IMR-90 (cell line): ENCODE measurements around the gene PEX10. TPM values are rescaled to one million over a fixed set of nuclear protein-coding genes. Genes with fewer than 3 reads are reported as not detected.

Source experiments
- ATAC-seq: fragments of 200-7000 bp; cut with Tn5 transposase; 2 replicates; pipeline ENCODE4 v1.9.1; 2020; ENCODE audit warnings: low read depth, mild to moderate bottlenecking, moderate library complexity
- BruUV-seq: library from RNA; stranded (reverse); fragments of 400-500 nt; replicated peaks from 2 replicates; lab custom pipeline; 2021; lab: Mats Ljungman, UMichigan
- CTCF ChIA-PET: fragments of 300-600 bp; formaldehyde crosslinking; extraction: SDS; loops from one replicate; lab custom pipeline; 2021; ENCODE audit warnings: antibody characterized with exemption; lab: Yijun Ruan, JAX
- POLR2A ChIA-PET: fragments of 300-600 bp; sonication (Branson Sonifier 250); formaldehyde crosslinking; loops from one replicate; lab custom pipeline; 2022; ENCODE audit warnings: antibody characterized with exemption; ENCODE audit not compliant: unreplicated experiment; lab: Charles Lee
- DNase-seq: peaks from one replicate; pipeline ENCODE4 v3.0.0; 2013
- H2AFZ ChIP-seq: replicated peaks from 2 replicates; pipeline ENCODE3; 2013; ENCODE audit warnings: low read length, mild to moderate bottlenecking; ENCODE audit not compliant: poor library complexity
- H2AK5ac ChIP-seq: 2 replicates; pipeline ENCODE4 v1.6.1; 2013; ENCODE audit warnings: low read depth, low read length, inconsistent platforms
- H2AK9ac ChIP-seq: replicated peaks from 2 replicates; pipeline ENCODE3; 2013; ENCODE audit warnings: mild to moderate bottlenecking, low read depth, low read length, moderate library complexity; ENCODE audit not compliant: poor library complexity
- H2BK120ac ChIP-seq: 2 replicates; pipeline ENCODE4 v1.6.1; 2013; ENCODE audit warnings: low read depth, low read length, inconsistent platforms
- H2BK15ac ChIP-seq: 3 replicates; pipeline ENCODE4 v1.6.1; 2013; ENCODE audit warnings: low read depth, low read length, inconsistent platforms
- H2BK20ac ChIP-seq: 2 replicates; pipeline ENCODE4 v1.6.1; 2013; ENCODE audit warnings: low read depth, mild to moderate bottlenecking, inconsistent platforms, low read length, moderate library complexity
- H2BK5ac ChIP-seq: 2 replicates; pipeline ENCODE4 v1.6.1; 2013; ENCODE audit warnings: mild to moderate bottlenecking, low read depth, low read length, inconsistent platforms; ENCODE audit not compliant: poor library complexity, severe bottlenecking
- H3K14ac ChIP-seq: replicated peaks from 2 replicates; pipeline ENCODE4 v1.6.1; 2013; ENCODE audit warnings: low read depth, low read length, inconsistent platforms
- H3K18ac ChIP-seq: 2 replicates; pipeline ENCODE4 v1.6.1; 2013; ENCODE audit warnings: low read depth, low read length, control low read depth
- H3K23ac ChIP-seq: 2 replicates; pipeline ENCODE4 v1.6.1; 2013; ENCODE audit warnings: low read depth, low read length, inconsistent platforms
- H3K27ac ChIP-seq: 2 replicates; pipeline ENCODE4 v1.5.1; 2013; ENCODE audit warnings: mild to moderate bottlenecking, control low read depth, low read length; ENCODE audit not compliant: insufficient read depth
- H3K27me3 ChIP-seq: 2 replicates; pipeline ENCODE4 v1.6.1; 2013; ENCODE audit warnings: low read length; ENCODE audit not compliant: control insufficient read depth, insufficient read depth
- H3K36me3 ChIP-seq: 2 replicates; pipeline ENCODE4 v1.6.1; 2013; ENCODE audit warnings: low read length, mixed read lengths; ENCODE audit not compliant: control insufficient read depth, insufficient read depth
- H3K4ac ChIP-seq: 2 replicates; pipeline ENCODE4 v1.6.1; 2013; ENCODE audit warnings: low read depth, low read length, inconsistent platforms
- H3K4me1 ChIP-seq: 2 replicates; pipeline ENCODE4 v1.6.1; 2013; ENCODE audit warnings: low read length, mixed read lengths; ENCODE audit not compliant: control insufficient read depth, insufficient read depth
- H3K4me2 ChIP-seq: 2 replicates; pipeline ENCODE4 v1.6.1; 2013; ENCODE audit warnings: low read depth, mild to moderate bottlenecking, control low read depth, low read length, moderate library complexity
- H3K4me3 ChIP-seq: 2 replicates; pipeline ENCODE4 v1.5.1; 2013; ENCODE audit warnings: low read depth, mild to moderate bottlenecking, control low read depth, low read length, moderate library complexity; ENCODE audit not compliant: insufficient read depth
- H3K56ac ChIP-seq: 2 replicates; pipeline ENCODE4 v1.6.1; 2013; ENCODE audit warnings: low read length, inconsistent platforms; ENCODE audit not compliant: insufficient read depth; ENCODE audit errors: extremely low read depth
- H3K79me1 ChIP-seq, 2 experiments: 2 replicates each; pipeline ENCODE4 v1.6.1; 2013; ENCODE audit warnings: low read length in 2 of 2, inconsistent platforms in 1 of 2, low read depth in 1 of 2
- H3K9ac ChIP-seq: 2 replicates; pipeline ENCODE4 v1.6.1; 2013; ENCODE audit warnings: low read depth, low read length, control low read depth
- H3K9me1 ChIP-seq: 2 replicates; pipeline ENCODE4 v1.6.1; 2013; ENCODE audit warnings: low read length, inconsistent platforms; ENCODE audit not compliant: insufficient read depth
- H3K9me3 ChIP-seq: 2 replicates; pipeline ENCODE4 v1.6.1; 2013; ENCODE audit warnings: low read length; ENCODE audit not compliant: control insufficient read depth, insufficient read depth
- H4K20me1 ChIP-seq: 2 replicates; pipeline ENCODE4 v1.6.1; 2013; ENCODE audit warnings: low read length, inconsistent platforms; ENCODE audit not compliant: insufficient read depth
- H4K5ac ChIP-seq: 2 replicates; pipeline ENCODE4 v1.6.1; 2013; ENCODE audit warnings: mild to moderate bottlenecking, low read depth, low read length, control low read depth
- H4K8ac ChIP-seq, 2 experiments: 2 replicates each; pipeline ENCODE4 v1.6.1; 2013; ENCODE audit warnings: low read depth in 2 of 2, low read length in 2 of 2, control low read depth in 1 of 2, inconsistent platforms in 1 of 2
- H4K91ac ChIP-seq: 2 replicates; pipeline ENCODE4 v1.6.1; 2013; ENCODE audit warnings: low read depth, low read length, inconsistent platforms; ENCODE audit not compliant: insufficient read depth
- BHLHE40 ChIP-seq: fragments of 150-350 bp; IDR thresholded peaks from 2 replicates; pipeline ENCODE4 v1.6.1; 2016; ENCODE audit warnings: mild to moderate bottlenecking, low read depth, low read length
- CEBPB ChIP-seq: IDR thresholded peaks from 2 replicates; pipeline ENCODE4 v1.6.1; 2012; ENCODE audit warnings: low read depth, low read length, improper control_type of control experiment
- CHD1 ChIP-seq: IDR thresholded peaks from 2 replicates; pipeline ENCODE4 v1.6.1; 2012; ENCODE audit warnings: low read depth, low read length, improper control_type of control experiment
- CTCF ChIP-seq: conservative IDR thresholded peaks from 2 replicates; pipeline ENCODE4 v1.5.1; 2012; ENCODE audit warnings: mild to moderate bottlenecking, low read depth, low read length, improper control_type of control experiment
- ELK1 ChIP-seq: fragments of 150-350 bp; IDR thresholded peaks from 2 replicates; pipeline ENCODE4 v1.6.1; 2016; ENCODE audit warnings: low read depth, mild to moderate bottlenecking, low read length, moderate library complexity, borderline replicate concordance
- FOS ChIP-seq: fragments of 150-350 bp; IDR thresholded peaks from 2 replicates; pipeline ENCODE4 v1.6.1; 2016; ENCODE audit warnings: low read depth, low read length
- MAFK ChIP-seq: IDR thresholded peaks from 2 replicates; pipeline ENCODE4 v1.6.1; 2012; ENCODE audit warnings: low read depth, low read length, improper control_type of control experiment
- MAZ ChIP-seq: IDR thresholded peaks from 2 replicates; pipeline ENCODE4 v1.6.1; 2012; ENCODE audit warnings: low read depth, mild to moderate bottlenecking, low read length, improper control_type of control experiment, moderate library complexity, borderline replicate concordance
- MXI1 ChIP-seq: IDR thresholded peaks from 2 replicates; pipeline ENCODE4 v1.6.1; 2012; ENCODE audit warnings: low read depth, mild to moderate bottlenecking, low read length, moderate library complexity, borderline replicate concordance
- NFE2L2 ChIP-seq: fragments of 150-350 bp; IDR thresholded peaks from 2 replicates; pipeline ENCODE4 v1.6.1; 2016; ENCODE audit warnings: low read depth, mild to moderate bottlenecking, low read length
- POLR2A ChIP-seq: IDR thresholded peaks from 2 replicates; pipeline ENCODE4 v1.6.1; 2012; ENCODE audit warnings: mild to moderate bottlenecking, low read depth, low read length
- RAD21 ChIP-seq: IDR thresholded peaks from 2 replicates; pipeline ENCODE4 v1.6.1; 2012; ENCODE audit warnings: low read length, improper control_type of control experiment
- RCOR1 ChIP-seq: IDR thresholded peaks from 2 replicates; pipeline ENCODE4 v1.6.1; 2012; ENCODE audit warnings: mild to moderate bottlenecking, low read length, improper control_type of control experiment; ENCODE audit not compliant: insufficient replicate concordance
- RFX5 ChIP-seq: IDR thresholded peaks from 2 replicates; pipeline ENCODE4 v1.8.0; 2012; ENCODE audit warnings: low read depth, mild to moderate bottlenecking, low read length, moderate library complexity
- SMC3 ChIP-seq: fragments of 150-350 bp; IDR thresholded peaks from 2 replicates; pipeline ENCODE4 v1.6.1; 2016; ENCODE audit warnings: low read depth, mild to moderate bottlenecking, antibody characterized with exemption, low read length, moderate library complexity
- USF2 ChIP-seq: fragments of 150-350 bp; IDR thresholded peaks from 2 replicates; pipeline ENCODE4 v1.6.1; 2017; ENCODE audit warnings: mild to moderate bottlenecking, antibody characterized with exemption, low read length, low read depth
- WGBS, 2 experiments: methylation state at CpG; one replicate each; pipeline versions ENCODE4 v1.1.5 to v1.1.7; 2013; ENCODE audit warnings: missing lambda C conversion rate in 2 of 2; ENCODE audit not compliant: insufficient read length in 1 of 2; ENCODE audit errors: extremely low coverage in 2 of 2; 5-methylcytosine and 5-hydroxymethylcytosine counted together
- dilution Hi-C: fragments of 300-500 bp; cut with HindIII; formaldehyde crosslinking; loops from one replicate; pipeline ENCODE4 v1.14.3; 2018; ENCODE audit warnings: low sequenced_read_pairs; ENCODE audit not compliant: unreplicated experiment
- in situ Hi-C: fragments of 300-500 bp; cut with MboI; formaldehyde crosslinking; loops from 3 replicates; pipeline ENCODE4 v1.14.3; 2019; ENCODE audit warnings: low sequenced_read_pairs, inconsistent platforms, mixed read lengths
- intact Hi-C: fragments of 100-400 bp; cut with micrococcal nuclease; formaldehyde crosslinking; loops from 2 replicates; pipeline ENCODE4 v1.10.0; 2022
- polyA plus RNA-seq, 3 experiments: library from polyadenylated mRNA; depleted of rRNA; stranded (reverse); fragments of >200 nt; gene quantifications; 2 replicates each; pipeline ENCODE4 v1.2.3, GENCODE V29; 2012; ENCODE audit warnings: low replicate concordance in 1 of 3
- total RNA-seq: library from RNA; depleted of rRNA; stranded (reverse); fragments of >200 nt; gene quantifications from 2 replicates; pipeline ENCODE4 v1.2.3, GENCODE V29; 2012

The PEX10 gene
- total and polyA plus RNA-seq, 2 of the 4 experiments (the other 2 are of a cell fraction), result 16.9 to 19.7 TPM

- in situ Hi-C loops (no loop called here), intact Hi-C loops (no loop called here), dilution Hi-C loops (no loop called here)
- Histone ChIP-seq H4K91ac (no peak overlapping the region), H3K27ac (no peak overlapping the region), H3K23ac (no peak overlapping the region), H4K20me1 (peaks cover 75% of the 10 kb centered on the region), H3K4me2 (no peak overlapping the region), H3K79me1 (peaks cover 30 to 84% of the 10 kb centered on the region in 2 experiments), H3K9ac (no peak overlapping the region), H3K4me3 (no peak overlapping the region), H3K14ac (no peak overlapping the region), H3K27me3 (no peaks in the 10 kb centered on the region), H2BK120ac (no peak overlapping the region), H3K4ac (no peak overlapping the region), H2BK15ac (no peak overlapping the region), H2AK9ac (no peak overlapping the region), H3K4me1 (peaks cover 5% of the 10 kb centered on the region), H2BK5ac (no peak overlapping the region), H2AK5ac (no peak overlapping the region), H3K9me1 (peaks cover 5% of the 10 kb centered on the region), H3K36me3 (peaks cover 75% of the 10 kb centered on the region), H4K8ac (no peak overlapping the region), H3K18ac (no peak overlapping the region), H4K5ac (no peak overlapping the region), H2BK20ac (no peak overlapping the region), H2AFZ (no peak overlapping the region), H3K9me3 (no peaks in the 10 kb centered on the region), H3K56ac (no peak overlapping the region)
- CTCF ChIA-PET, result no interaction called here
- POLR2A ChIA-PET, result no interaction called here
- no peak for TF ChIP-seq POLR2A
- no peak for TF ChIP-seq MXI1
- no peak for TF ChIP-seq RCOR1
- TF ChIP-seq CEBPB, result no peak
- TF ChIP-seq RFX5, result no peak
- TF ChIP-seq USF2, result no peak
- no peak for TF ChIP-seq FOS
- TF ChIP-seq BHLHE40, result no peak
- no peak for TF ChIP-seq RAD21
- TF ChIP-seq CTCF, result no peak
- TF ChIP-seq MAFK, result no peak
- TF ChIP-seq SMC3, result no peak
- TF ChIP-seq CHD1, result no peak
- no peak for TF ChIP-seq ELK1
- no peak for TF ChIP-seq NFE2L2
- no peak for TF ChIP-seq MAZ
- no TSS peak for BruUV-seq
- ATAC-seq, result no peak
- DNase-seq, result no peak
- 97% methylated on average over 16 of the region's 19 CpGs; no CpG with 5 or more reads in 1 of the 2 experiments for WGBS, 2 experiments
Observed at GRCh38 chr1:2397007-2397679, 15.2 kb downstream of the PEX10 start.
